Fibroblast of pulmonary artery (primary cell): ENCODE measurements around the gene ADAMTS2.

Experiments used
- DNase-seq: peaks from one replicate; pipeline ENCODE4 v3.0.0-alpha.2; 2010; ENCODE audit warnings: low read depth
- H3K4me3 ChIP-seq: replicated peaks from 2 replicates; pipeline ENCODE4 v1.5.1; 2011; ENCODE audit warnings: low read depth, mild to moderate bottlenecking, control low read depth, low read length, moderate library complexity
- TF ChIP-seq, protein P1 (sequence below): IDR thresholded peaks from 2 replicates; pipeline ENCODE4 v1.5.1; 2011; ENCODE audit warnings: mild to moderate bottlenecking, control low read depth, low read length, inconsistent platforms; ENCODE audit errors: missing control alignments

The ADAMTS2 gene

GRCh38 chr5:179300581-179301180, 44.6 kb downstream of the ADAMTS2 start:
- DNase-seq = no peak
- TF ChIP-seq, protein P1, sequence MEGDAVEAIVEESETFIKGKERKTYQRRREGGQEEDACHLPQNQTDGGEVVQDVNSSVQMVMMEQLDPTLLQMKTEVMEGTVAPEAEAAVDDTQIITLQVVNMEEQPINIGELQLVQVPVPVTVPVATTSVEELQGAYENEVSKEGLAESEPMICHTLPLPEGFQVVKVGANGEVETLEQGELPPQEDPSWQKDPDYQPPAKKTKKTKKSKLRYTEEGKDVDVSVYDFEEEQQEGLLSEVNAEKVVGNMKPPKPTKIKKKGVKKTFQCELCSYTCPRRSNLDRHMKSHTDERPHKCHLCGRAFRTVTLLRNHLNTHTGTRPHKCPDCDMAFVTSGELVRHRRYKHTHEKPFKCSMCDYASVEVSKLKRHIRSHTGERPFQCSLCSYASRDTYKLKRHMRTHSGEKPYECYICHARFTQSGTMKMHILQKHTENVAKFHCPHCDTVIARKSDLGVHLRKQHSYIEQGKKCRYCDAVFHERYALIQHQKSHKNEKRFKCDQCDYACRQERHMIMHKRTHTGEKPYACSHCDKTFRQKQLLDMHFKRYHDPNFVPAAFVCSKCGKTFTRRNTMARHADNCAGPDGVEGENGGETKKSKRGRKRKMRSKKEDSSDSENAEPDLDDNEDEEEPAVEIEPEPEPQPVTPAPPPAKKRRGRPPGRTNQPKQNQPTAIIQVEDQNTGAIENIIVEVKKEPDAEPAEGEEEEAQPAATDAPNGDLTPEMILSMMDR = no peak

DNA sequence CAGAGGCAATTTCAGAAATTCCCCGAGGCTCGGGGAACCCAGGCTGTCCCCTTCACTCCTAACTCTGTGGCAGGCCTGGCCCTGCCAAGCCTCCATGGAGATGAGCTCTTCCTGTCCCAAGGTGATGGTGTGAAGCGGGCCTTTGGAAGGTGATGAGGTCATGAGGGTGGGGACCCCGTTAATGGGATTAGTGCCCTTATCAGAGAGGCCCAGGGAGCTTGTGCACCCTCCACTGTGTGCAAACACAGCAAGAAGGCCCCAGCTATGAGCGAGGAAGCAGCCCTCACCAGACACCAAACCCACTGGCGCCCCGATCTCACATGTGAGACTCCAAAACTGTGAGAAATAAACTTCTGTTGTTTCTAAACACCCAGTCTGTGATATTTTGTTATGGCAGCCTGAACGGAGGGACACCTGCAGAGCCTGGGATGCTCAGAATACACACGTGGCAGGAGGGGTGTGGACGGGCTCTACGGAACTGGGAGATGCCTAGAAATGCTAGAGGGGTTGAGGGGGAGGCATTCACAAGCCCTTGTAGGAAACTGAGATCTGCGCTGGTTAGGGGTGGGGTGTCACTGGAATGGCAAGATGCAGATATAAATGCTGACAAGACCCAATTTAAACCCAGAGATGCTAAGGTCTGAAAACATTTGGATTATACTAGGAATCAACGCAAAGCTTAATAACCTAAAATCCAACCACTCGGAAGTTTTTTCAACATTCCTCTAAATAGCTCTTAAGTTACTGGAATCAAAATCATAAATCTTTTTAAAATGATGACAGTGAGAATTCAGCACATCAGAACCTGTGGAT, 46.9 kb downstream of the ADAMTS2 start:
- TF ChIP-seq, protein P1 = no peak
- no peak for DNase-seq

More at GRCh38 chr5:179300581-179301180, 44.6 kb downstream of the ADAMTS2 start:
- no peak overlapping the region for H3K4me3 ChIP-seq

DNA sequence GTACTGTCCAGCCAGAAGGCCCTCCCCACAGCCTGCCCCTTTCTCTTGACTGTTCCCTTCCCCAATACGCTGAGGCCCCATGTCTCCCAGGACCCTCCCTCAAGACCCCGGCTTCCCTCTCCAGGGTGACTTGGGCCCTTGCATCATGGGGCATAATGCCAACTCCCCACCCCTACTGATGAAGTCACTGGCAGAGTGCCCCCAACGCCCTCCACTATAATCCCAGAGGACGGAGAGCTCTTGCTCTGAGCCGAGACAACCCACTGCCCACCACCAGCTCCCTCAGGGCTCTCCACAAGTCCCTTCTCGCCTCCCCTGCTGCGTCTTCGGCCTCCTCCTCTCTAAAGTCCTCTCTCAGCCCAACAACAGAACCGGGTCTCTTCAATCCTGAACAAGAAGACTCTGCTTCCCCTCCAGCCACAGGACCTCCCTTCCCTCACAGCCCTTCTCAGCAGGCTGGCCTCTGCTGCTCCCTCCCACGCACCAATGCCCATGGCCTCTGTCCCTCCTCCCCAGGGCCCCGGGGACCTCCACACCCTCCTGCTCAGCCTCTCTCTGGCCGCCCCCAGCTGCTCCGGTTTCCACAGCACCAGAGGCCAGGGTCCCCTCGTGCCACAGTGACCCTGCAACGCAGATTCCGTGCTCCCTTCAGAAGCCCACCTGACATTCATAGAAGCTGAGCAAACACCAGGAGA, 47.6 kb downstream of the ADAMTS2 start:
- no peak for DNase-seq
- no peak overlapping the region for H3K4me3 ChIP-seq
- TF ChIP-seq, protein P1 = no peak

More for the DNA sequence above, 46.9 kb downstream of the ADAMTS2 start:
- no peak overlapping the region for H3K4me3 ChIP-seq

- DNase-seq = no peak
- TF ChIP-seq, protein P1 = no peak
Observed at GRCh38 chr5:179297026-179297425, 48.2 kb downstream of the ADAMTS2 start.

DNA sequence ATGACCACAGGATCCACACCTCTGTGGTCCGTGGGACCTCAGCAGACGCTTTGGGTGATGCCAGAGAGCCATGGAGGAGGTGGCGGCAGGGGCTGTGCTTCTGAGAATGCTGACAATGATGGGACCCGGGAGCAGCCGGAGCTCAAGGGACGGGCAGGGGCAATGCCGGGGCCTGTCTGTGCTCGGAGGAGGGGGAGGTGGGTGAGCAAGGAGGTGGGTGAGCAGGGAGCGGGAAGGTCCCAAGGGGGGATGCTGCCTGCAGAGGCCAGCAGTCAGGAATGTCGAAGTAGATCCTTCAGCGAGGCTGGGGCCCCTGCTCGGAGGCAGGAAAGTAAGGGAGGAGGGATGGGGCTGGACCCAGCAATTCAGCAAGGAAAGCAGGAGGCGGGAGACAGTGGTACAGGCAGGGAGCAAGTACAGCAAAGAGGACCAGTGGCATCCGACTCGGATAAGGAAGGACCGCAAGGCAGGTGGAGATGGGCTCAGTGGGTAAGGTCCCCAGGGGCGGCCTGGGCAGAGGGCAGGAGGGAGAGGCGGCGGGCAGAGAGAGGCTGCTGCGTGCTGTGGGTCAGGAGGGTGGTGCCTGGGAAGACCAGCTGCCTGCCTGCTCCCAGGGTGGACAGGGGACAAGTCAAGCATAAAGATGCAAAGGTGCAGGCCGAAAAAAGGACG, 49.0 kb downstream of the ADAMTS2 start:
- DNase-seq = no peak
- TF ChIP-seq, protein P1 = no peak
- no peak overlapping the region for H3K4me3 ChIP-seq

More at GRCh38 chr5:179297026-179297425, 48.2 kb downstream of the ADAMTS2 start:
- H3K4me3 ChIP-seq = no peak overlapping the region

DNA sequence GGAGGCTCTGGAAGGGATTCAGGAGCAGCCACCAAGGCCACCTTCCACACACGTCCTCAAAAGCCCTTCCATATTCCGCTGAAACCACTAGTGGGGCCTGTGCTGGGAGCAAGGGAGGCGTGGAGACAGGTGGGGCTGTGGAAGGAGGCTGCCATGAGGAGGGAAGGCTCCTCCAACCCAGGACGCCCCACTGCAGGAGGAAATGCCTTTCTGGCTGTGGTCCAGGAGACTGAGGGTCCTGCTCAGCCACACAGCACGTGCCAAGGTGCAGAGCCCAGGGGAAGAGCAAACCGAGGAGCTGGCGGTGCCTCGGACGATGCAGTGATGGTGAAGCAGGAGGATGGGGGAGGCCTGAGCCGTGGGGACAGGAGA, 49.5 kb downstream of the ADAMTS2 start:
- DNase-seq = no peak
- H3K4me3 ChIP-seq = no peak overlapping the region
- TF ChIP-seq, protein P1 = no peak
